GM21367 (cell line): ENCODE data around the gene ABCA5.

ENCODE experiments used
- ATAC-seq: cut with Tn5 transposase; IDR thresholded peaks from one replicate; pipeline ENCODE4 v1.9.1; 2021; ENCODE audit not compliant: unreplicated experiment

Gene ABCA5

GRCh38 chr17:69327060-69327831, at the start of gene ABCA5:
Gene ABCA5, minus strand, starts transcription at chr17:69327133. Its CDS starts 12,718 bp downstream, at chr17:69314415.
- peak; percentile 94 for ATAC-seq

- ATAC-seq = no peak
Measured at GRCh38 chr17:69375229-69375628, 48.3 kb upstream of the ABCA5 start.

- ATAC-seq = no peak
Measured at GRCh38 chr17:69373069-69373468, 46.1 kb upstream of the ABCA5 start.

- ATAC-seq = peak; percentile 78
Measured at GRCh38 chr17:69367298-69367697, 40.4 kb upstream of the ABCA5 start.

- ATAC-seq = no peak
Measured at GRCh38 chr17:69363488-69364210, 36.7 kb upstream of the ABCA5 start.

- ATAC-seq = no peak
Measured at GRCh38 chr17:69361156-69361555, 34.2 kb upstream of the ABCA5 start.

- peak; percentile 57 for ATAC-seq
Measured at GRCh38 chr17:69358688-69359596, 32.0 kb upstream of the ABCA5 start.

- ATAC-seq = no peak
Measured at GRCh38 chr17:69357701-69358100, 30.8 kb upstream of the ABCA5 start.

- ATAC-seq = no peak
Measured at GRCh38 chr17:69356625-69357024, 29.7 kb upstream of the ABCA5 start.

- ATAC-seq = no peak
Measured at GRCh38 chr17:69350911-69351310, 24.0 kb upstream of the ABCA5 start.

GRCh38 chr17:69348429-69348828, 21.5 kb upstream of the ABCA5 start:
- ATAC-seq = no peak

GRCh38 chr17:69346766-69347165, 19.8 kb upstream of the ABCA5 start:
- ATAC-seq = no peak

- no peak for ATAC-seq
Measured at GRCh38 chr17:69344939-69345338, 18.0 kb upstream of the ABCA5 start.

- no peak for ATAC-seq
Measured at GRCh38 chr17:69342896-69343644, 16.1 kb upstream of the ABCA5 start.

GRCh38 chr17:69339937-69340336, 13.0 kb upstream of the ABCA5 start:
- ATAC-seq = no peak

- no peak for ATAC-seq
Measured at GRCh38 chr17:69336996-69337395, 10.1 kb upstream of the ABCA5 start.

- ATAC-seq = no peak
Measured at GRCh38 chr17:69336580-69336979, 9.6 kb upstream of the ABCA5 start.

GRCh38 chr17:69335058-69335457, 8.1 kb upstream of the ABCA5 start:
- peak; percentile 53 for ATAC-seq

- no peak for ATAC-seq
Measured at GRCh38 chr17:69333561-69333960, 6.6 kb upstream of the ABCA5 start.

- ATAC-seq = no peak
Measured at GRCh38 chr17:69331756-69332155, 4.8 kb upstream of the ABCA5 start.
